HepG2 (cell line): ENCODE data around the gene SDC3. TPM values are rescaled to one million over a fixed set of nuclear protein-coding genes. Genes with fewer than 3 reads are reported as not detected.

Source experiments
- ARID5B ChIP-seq: IDR thresholded peaks from 2 replicates; pipeline ENCODE4 v1.4.0; 2020; ENCODE audit warnings: mild to moderate bottlenecking, missing genetic modification reagents
- KDM2A ChIP-seq: sonication (generic); formaldehyde crosslinking; IDR thresholded peaks from 2 replicates; pipeline ENCODE4 v1.4.0; 2020; ENCODE audit warnings: low read depth, missing genetic modification reagents, borderline replicate concordance
- MAX ChIP-seq: IDR thresholded peaks from 2 replicates; pipeline ENCODE4 v1.6.1; 2012; ENCODE audit warnings: inconsistent platforms
- PATZ1 ChIP-seq: sonication (generic); formaldehyde crosslinking; IDR thresholded peaks from 2 replicates; pipeline ENCODE4 v1.4.0; 2020; ENCODE audit warnings: missing genetic modification reagents
- PRDM10 ChIP-seq: sonication (generic); formaldehyde crosslinking; IDR thresholded peaks from 2 replicates; pipeline ENCODE4 v1.4.0; 2020; ENCODE audit warnings: low read depth, missing genetic modification reagents
- RARA ChIP-seq: IDR thresholded peaks from 2 replicates; pipeline ENCODE4 v1.6.1; 2016; ENCODE audit warnings: missing genetic modification reagents, missing compliant biosample characterization
- SP5 ChIP-seq: IDR thresholded peaks from 2 replicates; pipeline ENCODE4 v1.6.1; 2016; ENCODE audit warnings: low read depth, borderline replicate concordance
- THAP11 ChIP-seq: IDR thresholded peaks from 2 replicates; pipeline ENCODE4 v1.6.1; 2016; ENCODE audit warnings: missing biosample characterization, missing genetic modification reagents
- ZBTB7A ChIP-seq: sonication (generic); formaldehyde crosslinking; IDR thresholded peaks from 2 replicates; pipeline ENCODE4 v1.8.0; 2022; ENCODE audit warnings: mild to moderate bottlenecking, missing genetic modification reagents
- ZFX ChIP-seq: sonication (generic); formaldehyde crosslinking; IDR thresholded peaks from 2 replicates; pipeline ENCODE4 v1.4.0; 2020; ENCODE audit warnings: mild to moderate bottlenecking, low read depth, missing genetic modification reagents, moderate library complexity
- ZMYM4 ChIP-seq: sonication (generic); formaldehyde crosslinking; IDR thresholded peaks from 2 replicates; pipeline ENCODE4 v1.8.1; 2023; ENCODE audit warnings: mild to moderate bottlenecking, missing genetic modification reagents
- ZNF281 ChIP-seq: sonication (generic); formaldehyde crosslinking; IDR thresholded peaks from 2 replicates; pipeline ENCODE4 v1.4.0; 2020; ENCODE audit warnings: missing genetic modification reagents, borderline replicate concordance
- ZNF740 ChIP-seq: sonication (generic); formaldehyde crosslinking; IDR thresholded peaks from 2 replicates; pipeline ENCODE4 v1.4.0; 2020; ENCODE audit warnings: missing genetic modification reagents
- ZNF768 ChIP-seq: sonication (generic); formaldehyde crosslinking; IDR thresholded peaks from 2 replicates; pipeline ENCODE4 v1.4.0; 2020; ENCODE audit warnings: missing genetic modification reagents
- polyA plus RNA-seq, 8 experiments: library from polyadenylated mRNA; depleted of rRNA in 3 of 8; stranded (reverse) in 7 of 8; unstranded in 1 of 8; fragments of >200 nt; fragmentation: Illumina TruSeq in 4 of 8; extraction: Trizol in 4 of 8; gene quantifications; 2 replicates each; pipeline versions ENCODE4 v1.2.1 to v1.2.3, GENCODE V29; 2011 to 2016; ENCODE audit warnings: low read depth in 4 of 8, missing spikeins in 1 of 8, mixed read lengths in 1 of 8; ENCODE audit not compliant: insufficient read depth in 1 of 8
- total RNA-seq, 5 experiments: library from RNA; depleted of rRNA; stranded (reverse); fragments of >200 nt; fragmentation: Illumina TruSeq; extraction: Trizol; gene quantifications; 2 replicates each; pipeline ENCODE4 v1.2.3, GENCODE V29; 2016; ENCODE audit warnings: low read depth in 1 of 5

Gene SDC3
- total and polyA plus RNA-seq, 2 of the 13 experiments (the other 11 are each of a cell fraction or from before 2014, with no cell fraction given) = 0.49 to 0.84 TPM

GRCh38 chr1:30901798-30902581 is 6.6 kb downstream of the SDC3 start (continued):
- 0 out of 2 replicates have a peak, but pooled peaks have one; percentile 56 for TF ChIP-seq ZNF740 (CRISPR knock-in tag)
- TF ChIP-seq ZBTB7A (CRISPR knock-in tag) = 0 out of 2 replicates have a peak, but pooled peaks have one; percentile 51
- 0 out of 2 replicates have a peak, but pooled peaks have one; percentile 24 for TF ChIP-seq PRDM10 (CRISPR knock-in tag)
- TF ChIP-seq THAP11 (CRISPR knock-in tag) = 0 out of 2 replicates have a peak, but pooled peaks have one; percentile 24
- peak; percentile 45; the same call in 1 of the 2 replicates for TF ChIP-seq ZFX
- TF ChIP-seq ZNF768 (CRISPR knock-in tag) = peak; percentile 98
- TF ChIP-seq KDM2A = 0 out of 2 replicates have a peak, but pooled peaks have one; percentile 8
- TF ChIP-seq ZMYM4 = peak; percentile 28; the same call in 1 of the 2 replicates
- peak; percentile 32; the same call in 1 of the 2 replicates for TF ChIP-seq ARID5B (CRISPR knock-in tag)
- peak; percentile 40; the same call in 1 of the 2 replicates for TF ChIP-seq RARA (CRISPR knock-in tag)
- peak; percentile 31; the same call in 1 of the 2 replicates for TF ChIP-seq MAX
- TF ChIP-seq ZNF281 (CRISPR knock-in tag) = peak; percentile 88
- TF ChIP-seq SP5 (CRISPR knock-in tag) = peak; percentile 34; the same call in 1 of the 2 replicates
- peak; percentile 95 for TF ChIP-seq PATZ1 (CRISPR knock-in tag)
